ENCODE results near the gene HUNK. TPM values are rescaled to one million over a fixed set of nuclear protein-coding genes. Genes with fewer than 3 reads are reported as not detected.

Gene HUNK
- total RNA-seq, 1 experiment from 2014 or later, result 17.7 TPM

DNA sequence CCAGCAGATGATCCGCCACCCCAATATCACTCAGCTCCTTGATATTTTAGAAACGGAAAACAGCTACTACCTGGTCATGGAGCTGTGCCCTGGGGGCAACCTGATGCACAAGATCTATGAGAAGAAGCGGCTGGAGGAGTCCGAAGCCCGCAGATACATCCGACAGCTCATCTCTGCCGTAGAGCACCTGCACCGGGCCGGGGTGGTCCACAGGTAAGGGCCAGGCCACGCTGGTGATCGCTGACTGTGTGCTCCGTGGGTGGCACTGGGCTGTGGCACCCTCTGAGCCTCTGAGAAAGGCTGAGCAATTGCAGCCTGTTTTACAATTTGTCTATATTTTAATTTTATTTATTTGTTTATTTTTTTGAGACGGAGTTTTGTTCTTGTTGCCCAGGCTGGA, 51.7 kb downstream of the HUNK start:
- no peak overlapping the region for H3K4me3 ChIP-seq
- no peaks in the 10 kb centered on the region for H3K27me3 ChIP-seq (replicated peaks)
- no peaks in the 10 kb centered on the region for H3K9me3 ChIP-seq (replicated peaks)
- peaks cover 16% of the 10 kb centered on the region for H3K36me3 ChIP-seq
- no peak for DNase-seq (ENCODE audit: low read depth in 1 of 2, low spot score in 2 of 2)
- no peak overlapping the region for H3K27ac ChIP-seq
- peaks cover 55% of the 10 kb centered on the region for H3K4me1 ChIP-seq (replicated peaks)

DNA sequence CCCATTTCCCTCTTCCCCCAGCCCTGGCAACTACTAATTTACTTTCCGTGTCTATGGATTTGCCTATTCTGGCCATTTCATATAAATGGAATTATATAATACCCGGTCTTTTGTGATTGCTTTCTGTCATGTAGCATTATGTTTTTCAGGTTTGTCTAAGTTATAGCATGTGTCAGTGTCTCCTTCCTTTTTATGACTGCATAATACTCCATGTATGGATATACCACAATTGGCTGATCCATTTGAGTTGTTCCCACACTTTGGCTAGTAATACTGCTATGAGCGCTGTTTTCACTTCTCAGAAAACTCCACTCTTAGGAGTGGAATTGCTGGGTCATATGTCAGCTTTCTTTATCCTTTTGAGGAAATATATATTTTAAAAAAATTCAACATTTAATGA, 53.7 kb downstream of the HUNK start:
- Histone ChIP-seq H3K27me3 (replicated peaks) (no peaks in the 10 kb centered on the region), H3K9me3 (replicated peaks) (no peaks in the 10 kb centered on the region), H3K4me1 (replicated peaks) (peaks cover 53% of the 10 kb centered on the region), H3K4me3 (no peak overlapping the region), H3K36me3 (peaks cover 15% of the 10 kb centered on the region), H3K27ac (no peak overlapping the region)
- DNase-seq (ENCODE audit: low read depth in 1 of 2, low spot score in 2 of 2), result no peak

DNA sequence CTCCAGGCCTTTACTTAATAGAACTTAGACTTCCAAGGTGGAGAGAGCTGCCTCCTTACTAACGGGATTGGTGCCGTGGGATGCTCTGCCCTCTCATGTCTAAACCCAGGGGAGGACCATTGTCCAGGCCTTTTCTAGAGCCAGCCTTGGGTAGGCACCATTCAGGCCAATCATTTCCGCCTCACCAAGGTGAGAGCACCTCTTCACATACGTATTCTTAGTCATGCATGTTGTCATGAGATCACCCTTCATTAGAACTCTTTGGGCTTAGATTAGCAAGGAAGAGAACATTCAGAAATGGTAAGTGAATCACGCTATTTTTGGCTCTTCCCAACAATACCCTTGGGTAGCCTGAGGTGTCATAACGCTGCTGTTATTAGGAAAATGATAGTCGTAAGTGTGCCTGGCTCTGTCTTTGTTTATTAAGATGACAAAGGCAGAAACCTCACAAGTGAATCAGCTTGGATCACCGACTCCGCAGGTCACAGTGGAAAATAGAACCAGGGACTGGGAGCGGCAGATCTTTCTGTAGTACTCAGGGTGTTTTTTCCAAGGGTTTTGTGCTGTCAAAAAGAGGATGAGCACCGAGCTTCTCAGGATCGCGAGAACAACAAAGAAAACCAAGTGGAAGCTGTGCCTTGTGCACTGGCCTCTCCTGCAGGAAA, 55.0 kb downstream of the HUNK start:
- Histone ChIP-seq H3K36me3 (peaks cover 17% of the 10 kb centered on the region), H3K4me1 (replicated peaks) (peaks cover 53% of the 10 kb centered on the region), H3K9me3 (replicated peaks) (no peaks in the 10 kb centered on the region), H3K4me3 (no peak overlapping the region), H3K27ac (peak overlapping the region; percentile 70), H3K27me3 (replicated peaks) (no peaks in the 10 kb centered on the region)
- DNase-seq (ENCODE audit: low read depth in 1 of 2, low spot score in 2 of 2), result peak in 1 of 2 experiments; percentile 75

DNA sequence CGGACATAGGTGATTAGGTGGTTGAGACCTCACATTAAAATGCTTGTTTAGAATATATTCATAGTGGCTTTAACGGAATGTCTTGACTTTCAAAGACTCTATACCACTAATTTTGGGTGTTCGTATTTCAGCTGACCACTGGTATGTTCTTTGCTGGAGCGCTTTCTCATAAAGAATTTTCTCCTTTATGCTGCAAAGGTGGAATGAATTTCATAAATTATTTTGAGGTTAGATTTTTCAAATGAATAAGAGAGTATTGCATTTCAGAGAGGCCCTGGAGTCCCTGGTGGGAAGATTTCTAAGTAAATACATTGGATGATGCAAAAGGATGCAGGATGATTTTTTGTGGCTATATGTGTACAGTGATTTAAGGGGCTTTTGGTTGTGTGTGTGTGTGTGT, 55.8 kb downstream of the HUNK start:
- Histone ChIP-seq H3K4me3 (no peak overlapping the region), H3K4me1 (replicated peaks) (peaks cover 53% of the 10 kb centered on the region), H3K27ac (peak overlapping the region; percentile 70), H3K9me3 (replicated peaks) (no peaks in the 10 kb centered on the region), H3K27me3 (replicated peaks) (no peaks in the 10 kb centered on the region), H3K36me3 (peaks cover 22% of the 10 kb centered on the region)
- peak in 1 of 2 experiments; percentile 70 for DNase-seq (ENCODE audit: low read depth in 1 of 2, low spot score in 2 of 2)

DNA sequence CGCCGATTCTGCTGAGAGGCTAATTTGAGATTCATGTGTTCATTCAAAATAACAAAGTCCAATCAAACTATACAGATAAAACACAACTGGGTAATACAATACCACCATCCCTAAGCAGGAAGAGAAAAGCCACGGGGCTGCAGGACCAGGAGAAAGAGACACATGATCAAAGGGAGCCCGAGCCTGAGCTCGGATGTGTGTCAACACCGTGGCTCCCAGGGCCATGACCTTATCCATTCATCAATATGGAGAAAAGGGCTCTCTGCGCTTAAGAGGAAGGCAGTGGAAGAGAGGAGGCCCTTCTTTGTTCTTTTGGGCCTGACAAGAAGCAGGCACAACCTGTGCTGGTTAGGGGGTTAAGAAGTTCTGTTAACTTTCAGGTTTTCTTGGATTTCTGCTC, 56.7 kb downstream of the HUNK start:
- Histone ChIP-seq H3K36me3 (peaks cover 24% of the 10 kb centered on the region), H3K4me3 (no peak overlapping the region), H3K4me1 (replicated peaks) (peaks cover 53% of the 10 kb centered on the region), H3K27ac (peak overlapping the region; percentile 70), H3K9me3 (replicated peaks) (no peaks in the 10 kb centered on the region), H3K27me3 (replicated peaks) (no peaks in the 10 kb centered on the region)
- no peak for DNase-seq (ENCODE audit: low read depth in 1 of 2, low spot score in 2 of 2)

DNA sequence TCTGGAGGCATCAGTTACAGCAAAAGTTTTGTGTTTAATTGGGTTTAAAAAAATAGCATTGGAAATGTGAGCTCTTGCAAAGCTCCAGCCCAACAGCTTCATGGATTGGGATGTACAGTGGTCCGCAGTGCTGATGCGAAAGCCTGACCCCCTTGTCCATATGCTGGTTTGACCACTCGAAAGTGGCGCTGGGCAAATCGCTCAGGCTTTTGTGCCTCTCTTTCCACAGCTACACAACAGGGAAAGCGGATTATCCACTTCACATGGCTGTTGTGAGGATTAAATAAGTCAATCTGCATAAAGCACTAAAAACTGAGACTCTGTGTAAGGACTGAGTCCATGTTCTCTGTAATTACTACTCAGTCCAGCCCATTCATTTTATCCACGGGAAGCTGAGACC, 57.2 kb downstream of the HUNK start:
- no peaks in the 10 kb centered on the region for H3K9me3 ChIP-seq (replicated peaks)
- H3K27me3 ChIP-seq (replicated peaks), result no peaks in the 10 kb centered on the region

DNA sequence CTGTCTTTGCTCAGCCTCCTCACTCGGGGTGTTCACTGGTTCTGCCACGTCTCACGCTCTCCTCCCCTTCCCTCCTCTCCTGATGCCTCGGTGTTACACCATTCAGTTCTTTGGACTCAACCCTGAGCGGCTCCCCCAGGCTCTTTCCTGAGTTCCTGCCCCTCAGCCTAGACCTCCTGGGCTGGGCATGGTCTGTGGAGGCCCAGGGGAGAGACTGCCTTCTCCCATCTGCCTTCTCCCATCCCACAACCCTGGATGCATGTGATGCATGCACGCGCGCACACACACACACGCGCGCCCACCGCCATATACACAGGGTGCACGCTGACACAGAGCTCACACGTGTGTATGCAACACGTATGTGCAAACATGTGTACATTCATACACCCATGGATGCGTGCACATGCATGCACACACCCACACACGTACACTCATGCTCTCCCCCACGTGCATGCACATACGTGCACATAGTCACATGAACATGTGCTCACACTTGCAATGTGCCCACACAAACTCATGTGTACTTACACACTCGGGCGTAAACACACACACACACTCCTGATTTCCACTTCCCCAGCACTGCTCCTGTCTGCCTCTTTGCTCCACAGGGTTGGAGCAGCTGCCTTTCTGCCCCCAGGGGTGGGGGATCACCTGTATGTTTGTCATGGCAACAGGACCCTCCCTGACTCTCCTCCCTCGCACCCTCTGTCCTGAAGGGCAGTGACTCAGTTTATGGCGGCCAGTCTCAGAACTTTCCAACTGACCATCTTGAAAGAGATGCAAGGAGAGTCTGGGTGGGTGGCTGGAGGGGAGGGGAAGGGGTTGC, 59.0 kb downstream of the HUNK start:
- Histone ChIP-seq H3K4me3 (no peak overlapping the region), H3K36me3 (peaks cover 18% of the 10 kb centered on the region), H3K9me3 (replicated peaks) (no peaks in the 10 kb centered on the region), H3K4me1 (replicated peaks) (peaks cover 51% of the 10 kb centered on the region), H3K27ac (no peak overlapping the region), H3K27me3 (replicated peaks) (no peaks in the 10 kb centered on the region)
- DNase-seq (ENCODE audit: low read depth in 1 of 2, low spot score in 2 of 2), result no peak

More for the DNA sequence above, 57.2 kb downstream of the HUNK start:
- H3K27ac ChIP-seq, result peak overlapping the region; percentile 70
- no peak for DNase-seq (ENCODE audit: low read depth in 1 of 2, low spot score in 2 of 2)
- H3K4me3 ChIP-seq, result no peak overlapping the region
- H3K4me1 ChIP-seq (replicated peaks), result peaks cover 51% of the 10 kb centered on the region
- H3K36me3 ChIP-seq, result peaks cover 25% of the 10 kb centered on the region

DNA sequence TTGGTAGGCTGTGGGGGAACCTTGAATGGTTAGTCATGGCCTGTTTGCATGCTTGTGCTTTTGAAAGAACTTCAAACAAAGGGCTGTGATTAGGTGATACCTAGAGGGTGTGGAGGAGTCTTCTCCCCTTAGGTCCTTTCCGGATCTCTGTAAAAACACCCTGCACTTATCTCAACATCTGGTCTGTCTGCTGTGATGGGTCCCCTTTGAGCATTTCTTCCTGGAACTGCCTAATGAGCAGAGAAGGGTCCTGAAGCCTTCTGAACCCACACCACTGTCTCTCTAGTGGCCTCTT, 59.6 kb downstream of the HUNK start:
- H3K27ac ChIP-seq, result no peak overlapping the region
- no peaks in the 10 kb centered on the region for H3K9me3 ChIP-seq (replicated peaks)
- no peak overlapping the region for H3K4me3 ChIP-seq
- peaks cover 47% of the 10 kb centered on the region for H3K4me1 ChIP-seq (replicated peaks)
- no peak for DNase-seq (ENCODE audit: low read depth in 1 of 2, low spot score in 2 of 2)
- H3K36me3 ChIP-seq, result peaks cover 19% of the 10 kb centered on the region
- H3K27me3 ChIP-seq (replicated peaks), result no peaks in the 10 kb centered on the region

DNA sequence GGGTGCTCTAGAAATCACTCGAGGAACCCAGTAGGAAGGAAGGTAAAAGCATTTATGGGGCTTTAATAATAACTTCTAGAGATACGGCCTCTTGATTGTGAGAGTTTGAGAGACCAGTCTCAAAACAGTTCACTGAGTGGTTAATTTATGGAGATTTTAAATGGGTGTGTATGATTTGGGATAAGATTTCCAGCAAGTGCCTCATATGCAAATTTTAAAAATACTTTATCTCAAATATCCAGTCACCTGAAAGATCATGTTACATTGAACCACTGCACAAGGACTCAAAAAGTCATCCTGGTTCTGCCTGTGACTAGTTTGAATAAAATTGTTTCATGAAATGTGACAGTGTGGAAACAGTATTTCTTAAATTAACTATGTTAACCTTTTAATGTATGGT, 64.5 kb downstream of the HUNK start:
- no peak for DNase-seq (ENCODE audit: low read depth in 1 of 2, low spot score in 2 of 2)
- Histone ChIP-seq H3K27me3 (replicated peaks) (no peaks in the 10 kb centered on the region), H3K4me1 (replicated peaks) (peaks cover 5% of the 10 kb centered on the region; the same call in 1 of the 2 replicates), H3K36me3 (peaks cover 32% of the 10 kb centered on the region), H3K4me3 (no peak overlapping the region), H3K9me3 (replicated peaks) (no peaks in the 10 kb centered on the region), H3K27ac (no peak overlapping the region)

DNA sequence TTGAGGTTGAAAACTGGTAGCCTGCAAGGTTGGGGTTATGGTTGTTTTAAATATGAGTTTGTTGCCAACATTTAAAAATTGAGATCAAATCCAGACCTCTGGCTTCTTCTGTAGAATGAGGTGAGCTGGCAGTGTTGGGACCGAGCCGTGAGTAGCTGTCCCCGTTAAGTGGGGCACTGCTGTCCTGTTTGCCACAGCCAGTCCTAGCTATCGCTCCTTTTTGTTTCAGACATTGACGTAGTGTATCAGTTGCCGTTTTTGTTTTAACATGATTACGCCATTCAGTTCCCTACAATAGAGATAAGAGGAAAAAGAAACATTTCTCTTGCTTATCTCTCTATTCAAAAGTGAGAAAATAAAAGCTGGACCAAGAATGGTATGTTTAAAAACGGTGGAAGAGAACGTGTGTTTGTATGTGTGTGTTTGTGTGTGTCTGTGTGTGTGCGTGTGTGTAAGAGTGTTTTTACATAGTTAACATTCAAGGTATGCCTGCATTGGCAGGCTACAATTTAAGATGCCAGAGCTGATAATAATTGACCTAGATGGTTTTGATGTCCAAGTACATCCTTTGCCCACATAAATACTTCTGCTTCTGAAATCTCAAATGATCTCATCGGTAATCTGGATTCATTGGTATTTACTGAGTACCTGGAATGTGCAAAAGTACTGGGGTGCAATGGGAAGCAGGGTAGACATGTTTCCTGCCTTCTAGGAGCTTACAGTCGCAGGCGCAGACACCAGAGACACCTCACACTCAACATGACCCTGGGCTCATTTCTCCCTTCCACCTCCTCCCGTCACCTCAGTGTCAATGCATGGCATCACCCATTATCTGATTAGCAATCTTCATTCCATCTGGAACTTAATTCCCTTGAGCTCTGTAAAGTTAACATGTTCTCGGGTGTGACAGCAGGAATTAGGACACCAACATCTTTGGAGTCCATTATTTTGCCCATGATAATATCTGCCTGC, 65.8 kb downstream of the HUNK start:
- Histone ChIP-seq H3K27ac (no peak overlapping the region), H3K36me3 (peaks cover 28% of the 10 kb centered on the region), H3K27me3 (replicated peaks) (no peaks in the 10 kb centered on the region), H3K4me1 (replicated peaks) (peaks cover 5% of the 10 kb centered on the region; the same call in 1 of the 2 replicates), H3K4me3 (no peak overlapping the region), H3K9me3 (replicated peaks) (no peaks in the 10 kb centered on the region)
- no peak for DNase-seq (ENCODE audit: low read depth in 1 of 2, low spot score in 2 of 2)

DNA sequence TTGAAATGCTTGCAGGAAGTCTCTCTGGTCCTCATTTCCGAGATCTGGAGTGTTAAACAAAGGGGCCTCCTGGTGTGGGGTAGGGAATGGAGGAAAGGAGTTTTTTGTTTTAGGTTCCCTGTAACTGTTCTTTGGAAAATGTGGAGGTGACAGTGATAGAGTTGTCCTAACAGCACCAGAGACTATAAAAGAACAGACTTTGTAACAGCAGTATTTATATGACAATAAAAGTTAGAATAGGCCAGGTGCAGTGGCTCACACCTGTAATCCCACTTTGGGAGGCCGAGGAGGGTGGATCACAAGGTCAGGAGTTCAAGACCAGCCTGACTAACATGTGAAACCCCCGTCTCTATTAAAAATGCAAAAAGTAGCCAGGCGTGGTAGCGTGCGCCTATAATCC, 68.9 kb downstream of the HUNK start:
- peaks cover 40% of the 10 kb centered on the region for H3K36me3 ChIP-seq
- H3K27me3 ChIP-seq (replicated peaks), result no peaks in the 10 kb centered on the region
- H3K4me3 ChIP-seq, result no peak overlapping the region
- no peaks in the 10 kb centered on the region for H3K9me3 ChIP-seq (replicated peaks)
- DNase-seq (ENCODE audit: low read depth in 1 of 2, low spot score in 2 of 2), result no peak
- no peak overlapping the region for H3K27ac ChIP-seq
- H3K4me1 ChIP-seq (replicated peaks), result peaks cover 14% of the 10 kb centered on the region

DNA sequence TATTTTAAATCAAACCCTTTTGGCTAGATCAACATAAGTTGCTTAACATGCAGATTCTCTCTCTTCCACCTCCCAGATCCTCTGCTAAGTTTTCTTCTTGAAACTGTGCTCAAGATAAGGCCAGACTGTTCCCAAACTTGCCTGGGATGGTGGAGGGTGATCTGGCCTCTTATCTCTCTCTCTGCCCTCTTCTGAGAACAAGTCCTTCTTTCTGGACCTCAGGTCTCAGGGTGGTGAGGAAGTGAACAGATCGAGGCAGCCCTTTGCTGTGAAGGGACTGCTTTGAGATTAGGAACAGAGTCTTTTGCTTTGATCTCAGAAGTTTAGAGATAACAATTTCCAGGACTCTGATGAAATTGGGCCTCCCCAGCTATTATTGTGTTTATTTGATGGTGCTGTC, 70.7 kb downstream of the HUNK start:
- Histone ChIP-seq H3K9me3 (replicated peaks) (no peaks in the 10 kb centered on the region), H3K4me3 (no peak overlapping the region), H3K27me3 (replicated peaks) (no peaks in the 10 kb centered on the region), H3K4me1 (replicated peaks) (peaks cover 14% of the 10 kb centered on the region), H3K27ac (no peak overlapping the region), H3K36me3 (peaks cover 51% of the 10 kb centered on the region)
- no peak for DNase-seq (ENCODE audit: low read depth in 1 of 2, low spot score in 2 of 2)

DNA sequence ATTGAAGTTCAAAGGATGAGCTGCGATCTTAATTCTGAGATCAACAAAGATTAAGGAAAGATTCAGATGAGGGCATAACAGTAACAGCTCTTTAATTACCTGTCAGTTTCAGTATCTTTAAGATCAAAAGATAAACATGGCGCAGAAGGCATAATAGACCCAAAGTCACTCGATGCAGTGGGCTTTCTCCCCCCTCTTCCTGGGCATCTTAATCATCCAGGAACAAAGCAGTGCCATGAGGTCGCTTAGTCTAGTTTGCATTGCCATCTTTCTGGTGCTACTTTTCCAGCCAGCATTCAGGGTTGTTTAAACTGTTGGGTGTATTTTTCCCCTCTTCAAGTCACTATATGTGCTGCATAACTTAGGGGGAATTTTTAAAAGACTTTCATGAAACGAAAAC, 72.3 kb downstream of the HUNK start:
- Histone ChIP-seq H3K4me1 (replicated peaks) (peaks cover 14% of the 10 kb centered on the region), H3K4me3 (no peak overlapping the region), H3K27me3 (replicated peaks) (no peaks in the 10 kb centered on the region), H3K27ac (no peak overlapping the region), H3K9me3 (replicated peaks) (no peaks in the 10 kb centered on the region), H3K36me3 (peaks cover 66% of the 10 kb centered on the region)
- DNase-seq (ENCODE audit: low read depth in 1 of 2, low spot score in 2 of 2), result peak in 1 of 2 experiments; percentile 12

Measured in SJSA1 (cell line).